GM12892 (cell line): ENCODE data around the gene SLIT3.

Experiments
- POLR2A ChIP-seq: IDR thresholded peaks from 2 replicates; pipeline ENCODE4 v1.6.1; 2011; ENCODE audit warnings: low read depth, low read length, control low read depth
- POLR2AphosphoS5 ChIP-seq: IDR thresholded peaks from 2 replicates; pipeline ENCODE4 v1.6.1; 2011; ENCODE audit warnings: low read depth, low read length, control low read depth
- TAF1 ChIP-seq: IDR thresholded peaks from 2 replicates; pipeline ENCODE4 v1.6.1; 2011; ENCODE audit warnings: low read depth, mild to moderate bottlenecking, control low read depth, low read length, borderline replicate concordance

GRCh38 chr5:168697034-168697720 is 603.8 kb downstream of the SLIT3 start:
- TF ChIP-seq POLR2A (no peak), POLR2AphosphoS5 (no peak), TAF1 (no peak)
